ENCODE results near the gene SLBP.

The SLBP gene

GRCh38 chr4:1753294-1753696, 41.2 kb upstream of the SLBP start:
- no peak for TF ChIP-seq CTCF (IDR thresholded peaks at IDR 0.05; ENCODE audit: low read depth, low read length)
- no peak overlapping the region for H3K4me3 ChIP-seq (replicated peaks in 1 of 2; ENCODE audit: low read depth in 2 of 2, low read length in 2 of 2)
- DNase-seq (ENCODE audit: low read depth in 2 of 2), result no peak

- no peak for TF ChIP-seq CTCF (IDR thresholded peaks at IDR 0.05; ENCODE audit: low read depth, low read length)
- peak; percentile 14 to 39 for DNase-seq (ENCODE audit: low read depth in 2 of 2)
- H3K4me3 ChIP-seq (replicated peaks in 1 of 2; ENCODE audit: low read depth in 2 of 2, low read length in 2 of 2), result no peak overlapping the region
These were observed 40.3 kb upstream of the SLBP start for GRCh38 chr4:1752284-1753041.

GRCh38 chr4:1751919-1752283, 39.8 kb upstream of the SLBP start:
- TF ChIP-seq CTCF (IDR thresholded peaks at IDR 0.05; ENCODE audit: low read depth, low read length), result no peak
- H3K4me3 ChIP-seq (replicated peaks in 1 of 2; ENCODE audit: low read depth in 2 of 2, low read length in 2 of 2), result no peak overlapping the region
- no peak for DNase-seq (ENCODE audit: low read depth in 2 of 2)

GRCh38 chr4:1751155-1751918, 39.2 kb upstream of the SLBP start:
- TF ChIP-seq CTCF (IDR thresholded peaks at IDR 0.05; ENCODE audit: low read depth, low read length), result no peak
- no peak overlapping the region for H3K4me3 ChIP-seq (replicated peaks in 1 of 2; ENCODE audit: low read depth in 2 of 2, low read length in 2 of 2)
- DNase-seq (ENCODE audit: low read depth in 2 of 2), result no peak

DNA sequence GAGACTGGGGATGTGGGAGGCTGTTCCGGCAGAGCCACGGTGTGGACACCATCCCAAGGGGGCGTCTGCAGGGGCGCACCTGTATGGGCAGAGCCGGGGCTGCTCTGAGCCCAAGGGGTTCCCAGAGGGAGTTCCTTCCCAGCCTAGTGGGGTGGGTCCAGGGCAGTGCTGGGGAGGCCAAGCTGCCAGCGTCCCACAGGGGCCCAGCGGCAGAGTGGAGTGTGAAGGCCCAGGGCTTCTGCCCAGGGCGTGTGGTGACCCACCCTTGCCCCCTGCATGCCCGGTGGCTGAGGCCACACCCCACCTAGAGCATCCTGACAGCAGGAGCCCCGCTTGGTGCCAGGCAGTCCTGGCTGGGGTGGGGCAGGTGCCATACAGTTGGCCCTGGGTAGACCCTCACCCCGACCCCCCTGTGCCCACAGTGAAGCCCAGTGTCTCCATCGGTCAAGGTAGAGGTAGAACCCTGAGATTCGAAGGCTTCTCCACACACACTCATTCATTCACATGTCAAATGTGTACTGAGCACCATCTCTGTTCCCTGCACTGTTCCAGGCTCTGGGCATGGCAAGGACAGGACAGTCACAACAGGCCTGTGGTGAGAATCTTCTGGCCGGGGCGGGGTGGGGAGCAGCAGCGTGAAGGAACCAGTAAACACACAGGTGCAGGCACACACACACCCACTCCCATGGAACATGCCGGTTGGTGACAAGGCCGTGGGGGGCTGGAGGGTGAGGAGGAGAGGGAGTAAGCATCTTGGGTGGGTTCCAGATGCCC, 38.4 kb upstream of the SLBP start:
- no peak for DNase-seq (ENCODE audit: low read depth in 2 of 2)
- TF ChIP-seq CTCF (IDR thresholded peaks at IDR 0.05; ENCODE audit: low read depth, low read length), result no peak
- H3K4me3 ChIP-seq (replicated peaks in 1 of 2; ENCODE audit: low read depth in 2 of 2, low read length in 2 of 2), result no peak overlapping the region

DNA sequence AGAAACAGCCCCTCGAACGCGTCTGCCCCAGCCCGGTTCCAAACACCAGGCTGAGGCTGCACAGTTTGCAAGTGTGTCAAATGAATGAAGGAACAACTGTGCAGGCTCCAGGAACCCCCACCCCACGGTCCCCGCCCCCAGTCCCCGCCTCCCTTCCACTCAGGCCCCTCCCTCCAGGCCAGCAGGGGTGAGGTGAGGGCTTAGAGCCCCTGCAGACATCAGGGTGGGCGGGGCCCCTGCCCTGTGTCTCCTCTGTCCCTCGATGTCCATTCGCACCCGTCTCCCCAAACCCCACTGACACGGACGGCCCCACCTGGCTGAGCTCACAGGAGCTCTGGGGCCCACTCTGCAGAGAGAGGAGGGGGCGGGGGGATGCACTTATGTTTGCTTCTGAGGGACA, 37.7 kb upstream of the SLBP start:
- TF ChIP-seq CTCF (IDR thresholded peaks at IDR 0.05; ENCODE audit: low read depth, low read length), result no peak
- DNase-seq (ENCODE audit: low read depth in 2 of 2), result no peak
- H3K4me3 ChIP-seq (replicated peaks in 1 of 2; ENCODE audit: low read depth in 2 of 2, low read length in 2 of 2), result no peak overlapping the region

Data from cardiac fibroblast (primary cell).